Measurements from ENCODE around the gene ENO1. TPM values are rescaled to one million over a fixed set of nuclear protein-coding genes. Genes with fewer than 3 reads are reported as not detected.

The ENO1 gene
- total and polyA plus RNA-seq, 9 of the 15 experiments (the other 6 are each of a cell fraction or from before 2014, with no cell fraction given) = 2,249 to 7,472 (median 2,868) TPM

- no peak overlapping the region for H3K4me2 ChIP-seq (ENCODE audit: insufficient read depth, low read length)
- CTCF ChIA-PET (ENCODE audit: low intra/inter-chr PET ratio) = no interaction called here
- DNase-seq (ENCODE audit: extremely low read depth in 1 of 4, low spot score in 3 of 4) (peak in 1 of 4 experiments; percentile 43), FAIRE-seq (peak; percentile 42), ATAC-seq (peak; percentile 73)
- intact Hi-C loops (cut with micrococcal nuclease) = no loop called here
- H3K4me3 ChIP-seq = no peak overlapping the region
- peaks cover 2 to 14% of the 10 kb centered on the region in 2 experiments; a peak in 3 of 5 replicates for H3K27me3 ChIP-seq (ENCODE audit: control insufficient read depth in 2 of 2, insufficient read depth in 2 of 2, low read length in 2 of 2)
- no peaks in the 10 kb centered on the region for H4K20me1 ChIP-seq (replicated peaks; ENCODE audit: control insufficient read depth, insufficient read depth, low read length)
- H3K9me1 ChIP-seq (ENCODE audit: control insufficient read depth, insufficient read depth, low read length) = no peaks in the 10 kb centered on the region
- 12% methylated on average over 6 of the region's 6 CpGs for WGBS (ENCODE audit: insufficient coverage, low coverage, missing lambda C conversion rate)
- no peaks in the 10 kb centered on the region for H3K36me3 ChIP-seq (ENCODE audit: control insufficient read depth, insufficient read depth, low read length)
- no peak overlapping the region for H3K9ac ChIP-seq (ENCODE audit: insufficient read depth in 1 of 2, low read depth in 2 of 2, low read length in 2 of 2)
- BruUV-seq (replicated peaks) = no TSS peak
- in situ Hi-C loops (cut with MboI) = no loop called here
- POLR2A ChIA-PET = no interaction called here
- H2AFZ ChIP-seq (ENCODE audit: low read depth, low read length) = 0 out of 2 replicates have a peak overlapping the region, but pooled peaks have one; percentile 7
- H3K79me2 ChIP-seq (ENCODE audit: control insufficient read depth, insufficient read depth, low read length) = no peaks in the 10 kb centered on the region
- H3K27ac ChIP-seq (ENCODE audit: extremely low read depth, low read depth, low read length) = no peak overlapping the region
- peaks cover 4 to 7% of the 10 kb centered on the region in 2 experiments; a peak in 4 of 5 replicates for H3K4me1 ChIP-seq (replicated peaks in 1 of 2; ENCODE audit: control insufficient read depth in 2 of 2, insufficient read depth in 2 of 2, low read length in 2 of 2)
- 0 out of 2 replicates have a peak, but pooled peaks cover 2% of the 10 kb centered on the region for H3K9me3 ChIP-seq (replicated peaks; ENCODE audit: control insufficient read depth, insufficient read depth, low read depth, low read length)
- TF ChIP-seq TCF7L2 (IDR thresholded peaks at IDR 0.05; ENCODE audit: low read depth, low read length) (no peak), ZBTB7A (IDR thresholded peaks at IDR 0.05; ENCODE audit: borderline replicate concordance, control insufficient read depth, low read depth, low read length) (no peak), CSDE1 (IDR thresholded peaks at IDR 0.05) (no peak), MXI1 (IDR thresholded peaks at IDR 0.05; ENCODE audit: low read depth, low read length) (no peak), POLR3A (IDR thresholded peaks at IDR 0.05; ENCODE audit: borderline replicate concordance, extremely low read depth, insufficient read depth, insufficient read length) (no peak), USF1 (CRISPR knock-in tag; IDR thresholded peaks at IDR 0.05) (peak; percentile 39; the same call in 1 of the 2 replicates), CBX3 (IDR thresholded peaks at IDR 0.05; ENCODE audit: borderline replicate concordance in 1 of 2, low read length in 2 of 2) (no peak), ZBTB1 (CRISPR knock-in tag; IDR thresholded peaks at IDR 0.05; ENCODE audit: borderline replicate concordance, low read depth) (no peak), HDAC1 (IDR thresholded peaks at IDR 0.05) (0 out of 4 replicates have a peak, but pooled peaks of 1 of the 2 experiments have one; percentile 18), POLR2B (IDR thresholded peaks at IDR 0.05; ENCODE audit: low read depth, partially characterized antibody) (no peak), NFIC (IDR thresholded peaks at IDR 0.05) (no peak), MAX (CRISPR knock-in tag; IDR thresholded peaks at IDR 0.05) (peak; percentile 51; the same call in 1 of the 2 replicates), U2AF2 (optimal IDR thresholded peaks at IDR 0.05; ENCODE audit: low read depth, low read length) (no peak), NFE2 (IDR thresholded peaks at IDR 0.05; ENCODE audit: low read depth) (peak; percentile 29; the same call in 1 of the 2 replicates), SMARCE1 (IDR thresholded peaks at IDR 0.05) (no peak), L3MBTL2 (IDR thresholded peaks at IDR 0.05) (peak; percentile 83)
- TF ChIP-seq, protein P1, sequence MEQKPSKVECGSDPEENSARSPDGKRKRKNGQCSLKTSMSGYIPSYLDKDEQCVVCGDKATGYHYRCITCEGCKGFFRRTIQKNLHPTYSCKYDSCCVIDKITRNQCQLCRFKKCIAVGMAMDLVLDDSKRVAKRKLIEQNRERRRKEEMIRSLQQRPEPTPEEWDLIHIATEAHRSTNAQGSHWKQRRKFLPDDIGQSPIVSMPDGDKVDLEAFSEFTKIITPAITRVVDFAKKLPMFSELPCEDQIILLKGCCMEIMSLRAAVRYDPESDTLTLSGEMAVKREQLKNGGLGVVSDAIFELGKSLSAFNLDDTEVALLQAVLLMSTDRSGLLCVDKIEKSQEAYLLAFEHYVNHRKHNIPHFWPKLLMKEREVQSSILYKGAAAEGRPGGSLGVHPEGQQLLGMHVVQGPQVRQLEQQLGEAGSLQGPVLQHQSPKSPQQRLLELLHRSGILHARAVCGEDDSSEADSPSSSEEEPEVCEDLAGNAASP (IDR thresholded peaks at IDR 0.05) = no peak
- TF ChIP-seq, protein P2, sequence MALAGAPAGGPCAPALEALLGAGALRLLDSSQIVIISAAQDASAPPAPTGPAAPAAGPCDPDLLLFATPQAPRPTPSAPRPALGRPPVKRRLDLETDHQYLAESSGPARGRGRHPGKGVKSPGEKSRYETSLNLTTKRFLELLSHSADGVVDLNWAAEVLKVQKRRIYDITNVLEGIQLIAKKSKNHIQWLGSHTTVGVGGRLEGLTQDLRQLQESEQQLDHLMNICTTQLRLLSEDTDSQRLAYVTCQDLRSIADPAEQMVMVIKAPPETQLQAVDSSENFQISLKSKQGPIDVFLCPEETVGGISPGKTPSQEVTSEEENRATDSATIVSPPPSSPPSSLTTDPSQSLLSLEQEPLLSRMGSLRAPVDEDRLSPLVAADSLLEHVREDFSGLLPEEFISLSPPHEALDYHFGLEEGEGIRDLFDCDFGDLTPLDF (CRISPR knock-in tag; IDR thresholded peaks at IDR 0.05) = no peak
Observed at GRCh38 chr1:8910914-8911313, 32.4 kb upstream of the ENO1 start.
